ENCODE data around the gene SYNGR3. TPM values are rescaled to one million over a fixed set of nuclear protein-coding genes. Genes with fewer than 3 reads are reported as not detected.

The SYNGR3 gene
- total RNA-seq, 4 donors from 2014 or later = 1.3 to 3.9 (median 3.3) TPM; not detected in 1

GRCh38 chr16:2042986-2043666, 53.4 kb downstream of the SYNGR3 start:
- Histone ChIP-seq H3K36me3 (no peaks in the 10 kb centered on the region), H3K27me3 (no peaks in the 10 kb centered on the region), H3K4me1 (peaks cover 4 to 74% (median 11%) of the 10 kb centered on the region in 4 donors), H3K9me3 (no peaks in the 10 kb centered on the region), H3K4me3 (no peak overlapping the region), H3K27ac (peak overlapping the region in 3 of 4 donors; percentile 25 to 67 (median 58))
- TF ChIP-seq CTCF (IDR thresholded peaks at IDR 0.05) (no peak), POLR2A (IDR thresholded peaks at IDR 0.05) (no peak)
- no peak for DNase-seq

Small RNAs within 50 kb of the gene (small RNA-seq; reads per million reads assigned to genes)
- 0 reads per million in 2 donors for gene AC005363.2
- gene RN7SL219P = 0 reads per million in 2 donors
- 0 reads per million in 2 donors for gene SNORA10
- gene SNORA64 = 0 reads per million in 2 donors

Other genes starting within 250 kb of the SYNGR3 start
- gene NME3, start 218.4 kb upstream of the SYNGR3 start, total RNA-seq = 100 to 1,000 TPM in 3 of 4 donors, 10 to 100 TPM in 1; 69.3 to 150 (median 126) TPM
- gene EME2, start 217.2 kb upstream of the SYNGR3 start, total RNA-seq = 10 to 100 TPM; 54.6 to 99.9 (median 67.0) TPM
- 100 to 1,000 TPM in 1 of 4 donors, 10 to 100 TPM in 3; 67.6 to 114 (median 82.3) TPM for gene MRPS34, start 216.8 kb upstream of the SYNGR3 start, total RNA-seq
- gene SPSB3, start 207.4 kb upstream of the SYNGR3 start, total RNA-seq = 100 to 1,000 TPM in 2 of 4 donors, 10 to 100 TPM in 2; 76.4 to 148 (median 102) TPM
- gene NUBP2, start 207.0 kb upstream of the SYNGR3 start, total RNA-seq = 10 to 100 TPM; 47.1 to 99.9 (median 59.3) TPM
- gene IGFALS, start 196.3 kb upstream of the SYNGR3 start, total RNA-seq = under 1 TPM in 1 of 4 donors, not detected in 3; 0.35 TPM
- gene HAGH, start 163.1 kb upstream of the SYNGR3 start, total RNA-seq = 100 to 1,000 TPM; 105 to 187 (median 155) TPM
- 100 to 1,000 TPM; 107 to 188 (median 152) TPM for gene FAHD1, start 162.8 kb upstream of the SYNGR3 start, total RNA-seq
- not detected for gene MEIOB, start 117.8 kb upstream of the SYNGR3 start, total RNA-seq
- gene HS3ST6, start 71.6 kb upstream of the SYNGR3 start, total RNA-seq = not detected
- 10 to 100 TPM; 17.3 to 46.6 (median 38.3) TPM for gene MSRB1, start 46.8 kb upstream of the SYNGR3 start, total RNA-seq
- gene RPL3L, start 35.3 kb upstream of the SYNGR3 start, total RNA-seq = not detected
- 100 to 1,000 TPM in 3 of 4 donors, 10 to 100 TPM in 1; 55.3 to 373 (median 236) TPM for gene NDUFB10, start 30.4 kb upstream of the SYNGR3 start, total RNA-seq
- 1,000 to 10,000 TPM in 3 of 4 donors, 100 to 1,000 TPM in 1; 736 to 1,881 (median 1,543) TPM for gene RPS2, start 25.1 kb upstream of the SYNGR3 start, total RNA-seq
- not detected for gene RNF151, start 23.1 kb upstream of the SYNGR3 start, total RNA-seq
- 10 to 100 TPM; 19.8 to 50.8 (median 39.1) TPM for gene TBL3, start 17.9 kb upstream of the SYNGR3 start, total RNA-seq
- gene NOXO1, start 8.5 kb upstream of the SYNGR3 start, total RNA-seq = 10 to 100 TPM in 3 of 4 donors, 1 to 10 TPM in 1; 8.6 to 23.1 (median 11.3) TPM
- 100 to 1,000 TPM in 1 of 4 donors, 10 to 100 TPM in 3; 31.4 to 102 (median 83.1) TPM for gene GFER, start 5.8 kb upstream of the SYNGR3 start, total RNA-seq
- 10 to 100 TPM; 48.5 to 84.0 (median 51.4) TPM for gene ZNF598, start 19.9 kb downstream of the SYNGR3 start, total RNA-seq
- 1 to 10 TPM in 2 of 4 donors, not detected in 2; 2.8 to 9.1 TPM for gene NPW, start 29.8 kb downstream of the SYNGR3 start, total RNA-seq
- gene NHERF2, start 36.9 kb downstream of the SYNGR3 start, total RNA-seq = 100 to 1,000 TPM in 1 of 4 donors, 10 to 100 TPM in 3; 21.5 to 104 (median 30.2) TPM
- 10 to 100 TPM; 14.9 to 28.8 (median 19.9) TPM for gene NTHL1, start 57.9 kb downstream of the SYNGR3 start, total RNA-seq
- gene TSC2, start 58.0 kb downstream of the SYNGR3 start, total RNA-seq = 100 to 1,000 TPM in 3 of 4 donors, 10 to 100 TPM in 1; 98.4 to 220 (median 141) TPM
- gene PKD1, start 145.9 kb downstream of the SYNGR3 start, total RNA-seq = 100 to 1,000 TPM in 3 of 4 donors, 10 to 100 TPM in 1; 64.6 to 305 (median 188) TPM
- 10 to 100 TPM; 17.9 to 33.8 (median 24.3) TPM for gene RAB26, start 158.7 kb downstream of the SYNGR3 start, total RNA-seq
- gene TRAF7, start 165.8 kb downstream of the SYNGR3 start, total RNA-seq = 100 to 1,000 TPM in 1 of 4 donors, 10 to 100 TPM in 3; 51.2 to 120 (median 79.3) TPM
- not detected for gene CASKIN1, start 206.6 kb downstream of the SYNGR3 start, total RNA-seq
- 10 to 100 TPM; 45.7 to 95.7 (median 69.4) TPM for gene MLST8, start 215.5 kb downstream of the SYNGR3 start, total RNA-seq
- 10 to 100 TPM; 13.3 to 44.6 (median 19.8) TPM for gene BRICD5, start 220.9 kb downstream of the SYNGR3 start, total RNA-seq
- 10 to 100 TPM; 21.7 to 25.6 (median 23.1) TPM for gene PGP, start 224.9 kb downstream of the SYNGR3 start, total RNA-seq
- gene E4F1, start 233.6 kb downstream of the SYNGR3 start, total RNA-seq = 100 to 1,000 TPM in 1 of 4 donors, 10 to 100 TPM in 3; 35.6 to 124 (median 76.2) TPM
- 1 to 10 TPM in 3 of 4 donors, not detected in 1; 2.0 to 2.8 (median 2.5) TPM for gene DNASE1L2, start 246.5 kb downstream of the SYNGR3 start, total RNA-seq